Keratinocyte (primary cell): ENCODE measurements around the gene CD40. TPM values are rescaled to one million over a fixed set of nuclear protein-coding genes. Genes with fewer than 3 reads are reported as not detected.

ENCODE experiments used
- DNase-seq: peaks from one replicate; pipeline ENCODE4 v3.0.0-alpha.2; 2011; ENCODE audit warnings: low read depth, missing footprints, low spot score
- FAIRE-seq: peaks from 2 replicates; lab custom pipeline; 2011; peaks lifted over from hg19 to GRCh38; lab: Jason Lieb, UNC
- H2AFZ ChIP-seq: 2 replicates; pipeline ENCODE4 v1.6.0; 2012; ENCODE audit warnings: low read length, control low read depth, inconsistent platforms; ENCODE audit not compliant: control insufficient read depth
- H3K27ac ChIP-seq: 2 replicates; pipeline ENCODE4 v1.5.1; 2011; ENCODE audit warnings: low read length; ENCODE audit not compliant: control insufficient read depth, insufficient read depth
- H3K27me3 ChIP-seq: 3 replicates; pipeline ENCODE4 v1.6.0; 2011; ENCODE audit warnings: low read length; ENCODE audit not compliant: control insufficient read depth, insufficient read depth; ENCODE audit errors: extremely low read depth
- H3K36me3 ChIP-seq, 2 experiments: 2 replicates in 1 of 2; 3 replicates in 1 of 2; pipeline ENCODE4 v1.5.1; 2011; ENCODE audit warnings: low read length in 2 of 2, mild to moderate bottlenecking in 1 of 2; ENCODE audit not compliant: control insufficient read depth in 2 of 2, insufficient read depth in 2 of 2; ENCODE audit errors: extremely low read depth in 1 of 2
- H3K4me1 ChIP-seq: 3 replicates; pipeline ENCODE4 v1.5.1; 2011; ENCODE audit warnings: low read length; ENCODE audit not compliant: control insufficient read depth, insufficient read depth; ENCODE audit errors: extremely low read depth
- H3K4me2 ChIP-seq: 3 replicates; pipeline ENCODE4 v1.6.0; 2011; ENCODE audit warnings: low read depth, low read length; ENCODE audit not compliant: control insufficient read depth, insufficient read depth; ENCODE audit errors: extremely low read depth
- H3K4me3 ChIP-seq, 3 experiments: fragments of 200-600 bp in 1 of 3; sonication (generic) in 1 of 3; 2 replicates in 2 of 3; 3 replicates in 1 of 3; pipeline ENCODE4 v1.5.1; 2011 to 2016; ENCODE audit warnings: low read length in 3 of 3, mild to moderate bottlenecking in 3 of 3, control low read depth in 2 of 3, inconsistent platforms in 1 of 3, low read depth in 1 of 3, mixed read lengths in 1 of 3, mixed run types in 1 of 3, moderate library complexity in 1 of 3; ENCODE audit not compliant: control insufficient read depth in 2 of 3, insufficient read depth in 2 of 3; ENCODE audit errors: extremely low read depth in 1 of 3
- H3K79me2 ChIP-seq: 2 replicates; pipeline ENCODE4 v1.6.0; 2012; ENCODE audit warnings: low read length; ENCODE audit not compliant: control insufficient read depth, insufficient read depth
- H3K9ac ChIP-seq: 3 replicates; pipeline ENCODE4 v1.6.0; 2011; ENCODE audit warnings: low read length; ENCODE audit not compliant: control insufficient read depth, insufficient read depth; ENCODE audit errors: extremely low read depth
- H3K9me1 ChIP-seq: 3 replicates; pipeline ENCODE4 v1.6.0; 2011; ENCODE audit warnings: low read length; ENCODE audit not compliant: control insufficient read depth, insufficient read depth; ENCODE audit errors: extremely low read depth
- H3K9me3 ChIP-seq: 2 replicates; pipeline ENCODE4 v1.5.1; 2012; ENCODE audit warnings: low read depth, low read length; ENCODE audit not compliant: control insufficient read depth
- H4K20me1 ChIP-seq: 3 replicates; pipeline ENCODE4 v1.6.0; 2011; ENCODE audit warnings: low read length; ENCODE audit not compliant: control insufficient read depth, insufficient read depth; ENCODE audit errors: extremely low read depth
- CTCF ChIP-seq, 3 experiments: IDR thresholded peaks in 1 of 3; conservative IDR thresholded peaks in 1 of 3; optimal IDR thresholded peaks in 1 of 3; 2 replicates in 2 of 3; 3 replicates in 1 of 3; pipeline versions ENCODE3 to v1.5.1; 2011; ENCODE audit warnings: low read length in 3 of 3, mild to moderate bottlenecking in 3 of 3, moderate library complexity in 2 of 3, control low read depth in 1 of 3, inconsistent platforms in 1 of 3; ENCODE audit not compliant: insufficient read depth in 2 of 3; ENCODE audit errors: extremely low read depth in 1 of 3
- EZH2 ChIP-seq: IDR thresholded peaks from one replicate; pipeline ENCODE4 v1.6.1; 2012; ENCODE audit warnings: inconsistent platforms, mild to moderate bottlenecking, low read length, moderate library complexity
- dilution Hi-C: fragments of 300-500 bp; cut with MboI; formaldehyde crosslinking; loops from one replicate; pipeline ENCODE4 v1.7.0; 2020; ENCODE audit warnings: low sequenced_read_pairs; ENCODE audit not compliant: extremely low pct_ligation_motif_present
- polyA plus RNA-seq, 5 experiments: library from polyadenylated mRNA; depleted of rRNA in 3 of 5; stranded (reverse) in 3 of 5; stranded (forward) in 1 of 5; unstranded in 1 of 5; fragments of >200 nt; gene quantifications; 1 replicate in 1 of 5; 2 replicates in 3 of 5; 3 replicates in 1 of 5; pipeline versions ENCODE4 v1.2.1 to v1.2.3, GENCODE V29; 2011 to 2012; ENCODE audit warnings: missing spikeins in 2 of 5, low read depth in 1 of 5, low replicate concordance in 1 of 5

Gene CD40
- polyA plus RNA-seq, 1 donor (not counting 4 experiments of a cell fraction or from before 2014, with no cell fraction given) = 13.4 TPM

- Histone ChIP-seq H3K4me1 (no peaks in the 10 kb centered on the region), H3K79me2 (no peaks in the 10 kb centered on the region), H4K20me1 (no peaks in the 10 kb centered on the region), H3K9ac (no peak overlapping the region), H3K36me3 (peaks cover 0 to 3% of the 10 kb centered on the region in 2 experiments), H3K4me2 (no peak overlapping the region), H3K27me3 (peaks cover 15% of the 10 kb centered on the region), H3K27ac (no peak overlapping the region), H2AFZ (no peak overlapping the region), H3K9me3 (no peaks in the 10 kb centered on the region), H3K4me3 (no peak overlapping the region), H3K9me1 (no peaks in the 10 kb centered on the region)
- TF ChIP-seq CTCF (optimal IDR thresholded peaks at IDR 0.05 in 1 of 3, IDR thresholded peaks at IDR 0.05 in 1 of 3, conservative IDR thresholded peaks at IDR 0.05 in 1 of 3; ENCODE audit: extremely low read depth in 1 of 3, insufficient read depth in 2 of 3, low read length in 3 of 3) = no peak
- no peak for TF ChIP-seq EZH2
- DNase-seq = no peak
- dilution Hi-C loops = loop anchor here (25.0 kb wide), 1 partner anchor 307 kb away; no protein-coding TSS in a partner anchor
- FAIRE-seq = no peak
Observed at GRCh38 chr20:46130534-46130933, 12.4 kb downstream of the CD40 start.

DNA sequence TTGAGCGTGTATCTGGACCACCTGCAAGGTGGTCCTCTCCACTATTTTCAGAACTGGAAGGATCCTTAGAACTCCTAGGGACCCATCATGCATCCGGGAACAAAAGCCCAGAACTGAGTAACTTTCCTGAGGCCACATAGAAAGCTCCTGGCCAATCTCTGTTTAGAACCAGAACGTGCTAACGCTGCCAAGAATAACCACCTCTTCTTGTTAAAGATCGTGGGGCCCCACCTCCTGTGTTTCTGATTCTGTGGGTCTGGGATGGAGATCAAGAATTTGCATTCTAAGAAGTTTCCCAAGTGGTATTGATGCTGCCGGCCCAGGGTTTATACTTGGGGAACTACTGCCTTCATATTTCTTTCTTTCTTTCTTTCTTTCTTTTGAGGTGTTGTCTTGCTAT lies 13.3 kb downstream of the CD40 start:
- Histone ChIP-seq H3K9me3 (no peaks in the 10 kb centered on the region), H2AFZ (no peak overlapping the region), H3K4me3 (no peak overlapping the region), H3K4me2 (no peak overlapping the region), H3K27me3 (peaks cover 15% of the 10 kb centered on the region), H3K9ac (no peak overlapping the region), H4K20me1 (no peaks in the 10 kb centered on the region), H3K4me1 (no peaks in the 10 kb centered on the region), H3K27ac (no peak overlapping the region), H3K79me2 (no peaks in the 10 kb centered on the region), H3K9me1 (no peaks in the 10 kb centered on the region), H3K36me3 (peaks cover 0 to 3% of the 10 kb centered on the region in 2 experiments)
- TF ChIP-seq EZH2 (no peak), CTCF (optimal IDR thresholded peaks at IDR 0.05 in 1 of 3, IDR thresholded peaks at IDR 0.05 in 1 of 3, conservative IDR thresholded peaks at IDR 0.05 in 1 of 3; ENCODE audit: extremely low read depth in 1 of 3, insufficient read depth in 2 of 3, low read length in 3 of 3) (no peak)
- dilution Hi-C loops = loop anchor here (25.0 kb wide), 1 partner anchor 306 kb away; no protein-coding TSS in a partner anchor
- FAIRE-seq (no peak), DNase-seq (no peak)
